Measurements from ENCODE around the gene RGP1.

DNA sequence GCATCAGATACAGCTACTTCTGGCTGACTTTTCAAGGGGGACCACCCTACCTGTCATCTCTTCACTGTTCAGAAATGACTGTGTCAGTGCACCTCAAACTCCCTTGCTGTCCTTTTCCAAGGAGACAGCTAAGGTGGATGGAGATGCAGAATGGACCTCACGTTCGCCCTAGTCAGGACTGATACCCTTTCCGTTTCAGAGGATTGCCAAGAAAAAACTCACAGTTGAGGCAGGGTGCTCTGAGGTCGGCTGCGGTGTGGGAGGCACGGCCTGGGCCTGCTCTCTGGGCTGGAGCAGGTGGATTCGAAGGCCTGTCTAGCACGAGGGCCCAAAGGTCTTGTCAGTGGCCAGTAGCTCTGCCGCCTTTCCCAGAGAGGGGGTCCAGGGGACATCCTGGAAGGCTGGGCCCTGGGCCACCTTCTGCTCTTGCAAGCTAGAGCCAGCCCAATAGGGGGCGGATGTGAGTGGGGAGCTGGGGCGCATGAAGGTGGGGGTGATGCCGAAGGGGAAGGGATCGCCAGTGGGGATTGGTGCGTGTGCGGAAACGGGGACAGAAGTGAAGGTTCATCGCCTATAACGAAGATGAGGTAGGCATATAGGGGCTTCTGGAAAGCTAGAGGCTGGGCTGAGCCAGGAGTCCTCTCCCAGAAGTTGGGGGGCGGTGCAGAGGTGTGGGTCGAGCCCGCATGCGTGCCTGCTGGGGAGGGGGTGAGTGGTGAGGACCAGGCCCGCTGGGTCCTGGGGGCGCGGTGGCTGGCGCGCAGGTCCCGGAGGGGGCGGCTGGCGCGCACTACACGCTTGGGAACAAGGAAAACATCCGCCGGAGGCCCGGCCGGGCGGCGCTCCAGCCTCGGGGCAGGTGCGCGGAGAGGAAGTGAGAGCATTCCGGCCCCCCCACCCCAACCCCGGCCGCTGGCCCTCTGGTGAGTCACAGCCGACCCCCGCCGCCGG is 7.5 kb downstream of the RGP1 start:
- TF ChIP-seq, protein P1, sequence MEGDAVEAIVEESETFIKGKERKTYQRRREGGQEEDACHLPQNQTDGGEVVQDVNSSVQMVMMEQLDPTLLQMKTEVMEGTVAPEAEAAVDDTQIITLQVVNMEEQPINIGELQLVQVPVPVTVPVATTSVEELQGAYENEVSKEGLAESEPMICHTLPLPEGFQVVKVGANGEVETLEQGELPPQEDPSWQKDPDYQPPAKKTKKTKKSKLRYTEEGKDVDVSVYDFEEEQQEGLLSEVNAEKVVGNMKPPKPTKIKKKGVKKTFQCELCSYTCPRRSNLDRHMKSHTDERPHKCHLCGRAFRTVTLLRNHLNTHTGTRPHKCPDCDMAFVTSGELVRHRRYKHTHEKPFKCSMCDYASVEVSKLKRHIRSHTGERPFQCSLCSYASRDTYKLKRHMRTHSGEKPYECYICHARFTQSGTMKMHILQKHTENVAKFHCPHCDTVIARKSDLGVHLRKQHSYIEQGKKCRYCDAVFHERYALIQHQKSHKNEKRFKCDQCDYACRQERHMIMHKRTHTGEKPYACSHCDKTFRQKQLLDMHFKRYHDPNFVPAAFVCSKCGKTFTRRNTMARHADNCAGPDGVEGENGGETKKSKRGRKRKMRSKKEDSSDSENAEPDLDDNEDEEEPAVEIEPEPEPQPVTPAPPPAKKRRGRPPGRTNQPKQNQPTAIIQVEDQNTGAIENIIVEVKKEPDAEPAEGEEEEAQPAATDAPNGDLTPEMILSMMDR (IDR thresholded peaks at IDR 0.05; ENCODE audit: insufficient read depth, low read depth, low read length): peak; percentile 25
- no peak for TF ChIP-seq EZH2 (IDR thresholded peaks at IDR 0.05; ENCODE audit: insufficient read depth, low read length)

Measured in astrocyte (in vitro differentiated cells and primary cell).